ENCODE measurements around the gene IFT81. TPM values are rescaled to one million over a fixed set of nuclear protein-coding genes. Genes with fewer than 3 reads are reported as not detected.

Gene IFT81
- total and polyA plus RNA-seq, 8 donors: 2.0 to 50.2 (median 6.9) TPM

DNA sequence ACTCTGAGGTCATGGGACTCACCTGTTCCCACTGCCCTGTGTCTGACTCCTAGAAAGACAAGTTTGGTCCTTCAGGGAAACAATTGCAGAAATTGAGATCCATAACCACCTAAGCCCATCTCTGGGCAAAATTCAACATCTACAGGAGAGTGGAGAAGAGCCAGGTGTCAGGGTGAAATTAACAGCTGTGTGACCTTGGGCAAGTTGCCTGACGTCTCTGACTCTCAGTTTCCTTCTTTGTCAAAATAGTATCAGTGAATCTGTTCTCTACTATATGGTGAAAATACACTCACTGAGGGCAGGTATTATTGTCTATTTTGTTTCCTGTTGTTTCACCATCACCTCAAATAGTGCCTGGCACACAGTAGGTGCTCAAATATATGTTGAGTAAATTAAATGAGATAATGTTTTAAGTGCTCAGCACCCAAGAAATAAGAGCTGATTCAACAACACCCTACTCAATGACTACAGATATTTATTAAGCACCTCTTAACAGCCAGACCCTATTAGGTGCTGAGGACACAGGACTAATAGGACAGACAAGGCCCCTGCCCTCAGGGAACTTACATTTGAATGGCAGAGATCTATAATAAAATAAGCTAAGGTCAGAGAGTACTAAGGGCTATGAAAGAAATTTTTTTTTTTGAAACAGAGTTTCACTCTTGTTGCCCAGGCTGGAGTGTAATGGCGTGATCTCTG lies 14.2 kb upstream of the IFT81 start:
- intact Hi-C loops (cut with DNase I; ENCODE audit: low total_unique reads): no loop called here
- no peak overlapping the region for H3K4me3 ChIP-seq
- no peak for DNase-seq
- WGBS, 5 donors: 48 to 73% (median 62%) methylated on average over 2 of the region's 2 CpGs
- peaks cover 13 to 52% (median 32%) of the 10 kb centered on the region in 4 donors for H3K4me1 ChIP-seq
- H3K27ac ChIP-seq: peak overlapping the region; percentile 75 to 92 (median 86)
- no peak for TF ChIP-seq EP300 (IDR thresholded peaks at IDR 0.05)
- no peak for TF ChIP-seq CTCF (IDR thresholded peaks at IDR 0.05)
- no peak for TF ChIP-seq POLR2AphosphoS5 (IDR thresholded peaks at IDR 0.05)
- no peak for TF ChIP-seq POLR2A (IDR thresholded peaks at IDR 0.05)
- no peaks in the 10 kb centered on the region for H3K27me3 ChIP-seq
- H3K9me3 ChIP-seq: no peaks in the 10 kb centered on the region
- H3K36me3 ChIP-seq: no peaks in the 10 kb centered on the region

- TF ChIP-seq EP300 (IDR thresholded peaks at IDR 0.05) (no peak), CTCF (IDR thresholded peaks at IDR 0.05) (no peak), POLR2A (IDR thresholded peaks at IDR 0.05) (no peak), POLR2AphosphoS5 (IDR thresholded peaks at IDR 0.05) (no peak)
- Histone ChIP-seq H3K9me3 (no peaks in the 10 kb centered on the region), H3K27ac (peak overlapping the region in 4 of 5 donors; percentile 16 to 92 (median 88)), H3K4me1 (peaks cover 13 to 55% (median 32%) of the 10 kb centered on the region in 4 donors), H3K36me3 (no peaks in the 10 kb centered on the region), H3K4me3 (no peak overlapping the region), H3K27me3 (no peaks in the 10 kb centered on the region)
- no peak for DNase-seq
- intact Hi-C loops (cut with DNase I; ENCODE audit: low total_unique reads): no loop called here
- WGBS, 5 donors: 70 to 85% (median 78%) methylated on average over 4 of the region's 4 CpGs
Observed at GRCh38 chr12:110111476-110112334, 12.5 kb upstream of the IFT81 start.

GRCh38 chr12:110112335-110112660 lies 11.9 kb upstream of the IFT81 start:
- H3K36me3 ChIP-seq: no peaks in the 10 kb centered on the region
- H3K9me3 ChIP-seq: no peaks in the 10 kb centered on the region
- intact Hi-C loops (cut with DNase I; ENCODE audit: low total_unique reads): no loop called here
- no peak overlapping the region for H3K4me3 ChIP-seq
- H3K27me3 ChIP-seq: no peaks in the 10 kb centered on the region
- WGBS, 5 donors: 91 to 96% (median 93%) methylated on average over 6 of the region's 6 CpGs
- peaks cover 13 to 49% (median 30%) of the 10 kb centered on the region in 4 donors for H3K4me1 ChIP-seq
- peak overlapping the region in 2 of 5 donors; percentile 90 to 92 for H3K27ac ChIP-seq
- DNase-seq: no peak
- no peak for TF ChIP-seq CTCF (IDR thresholded peaks at IDR 0.05)
- no peak for TF ChIP-seq POLR2AphosphoS5 (IDR thresholded peaks at IDR 0.05)
- no peak for TF ChIP-seq POLR2A (IDR thresholded peaks at IDR 0.05)
- no peak for TF ChIP-seq EP300 (IDR thresholded peaks at IDR 0.05)

- no peak overlapping the region for H3K4me3 ChIP-seq
- TF ChIP-seq EP300 (IDR thresholded peaks at IDR 0.05): no peak
- no peak for TF ChIP-seq POLR2A (IDR thresholded peaks at IDR 0.05)
- no peak for TF ChIP-seq CTCF (IDR thresholded peaks at IDR 0.05)
- no peak for TF ChIP-seq POLR2AphosphoS5 (IDR thresholded peaks at IDR 0.05)
- intact Hi-C loops (cut with DNase I; ENCODE audit: low total_unique reads): no loop called here
- H3K36me3 ChIP-seq: no peaks in the 10 kb centered on the region
- DNase-seq: no peak
- H3K27ac ChIP-seq: peak overlapping the region in 4 of 5 donors; percentile 6 to 92 (median 8)
- 61 to 77% (median 72%) methylated on average over 4 of the region's 4 CpGs for WGBS, 5 donors
- H3K9me3 ChIP-seq: no peaks in the 10 kb centered on the region
- H3K4me1 ChIP-seq: peaks cover 5 to 39% (median 18%) of the 10 kb centered on the region in 4 donors
- no peaks in the 10 kb centered on the region for H3K27me3 ChIP-seq
Observed at GRCh38 chr12:110114528-110114937, 9.6 kb upstream of the IFT81 start.

Measured in stomach (tissue), 9 donors.